ENCODE results near the gene ZDHHC5. TPM values are rescaled to one million over a fixed set of nuclear protein-coding genes. Genes with fewer than 3 reads are reported as not detected.

ZDHHC5 gene
- total and polyA plus RNA-seq, 2 of the 13 experiments (the other 11 are each of a cell fraction or from before 2014, with no cell fraction given): 26.6 to 34.0 TPM

GRCh38 chr11:57741132-57742086 lies 73.5 kb downstream of the ZDHHC5 start, which contains the start of gene SELENOH (continued):
- no peak; the same call in 1 of the 2 replicates for TF ChIP-seq ZNF333 (CRISPR knock-in tag; IDR thresholded peaks at IDR 0.05; ENCODE audit: borderline replicate concordance)
- no peak for TF ChIP-seq SIX4 (CRISPR knock-in tag; IDR thresholded peaks at IDR 0.05)
- TF ChIP-seq ZFP36L1 (CRISPR knock-in tag; IDR thresholded peaks at IDR 0.05): peak; percentile 52; the same call in 1 of the 2 replicates
- no peak for TF ChIP-seq ZBTB8A (CRISPR knock-in tag; IDR thresholded peaks at IDR 0.05; ENCODE audit: borderline replicate concordance, low read depth)
- TF ChIP-seq, protein P1, sequence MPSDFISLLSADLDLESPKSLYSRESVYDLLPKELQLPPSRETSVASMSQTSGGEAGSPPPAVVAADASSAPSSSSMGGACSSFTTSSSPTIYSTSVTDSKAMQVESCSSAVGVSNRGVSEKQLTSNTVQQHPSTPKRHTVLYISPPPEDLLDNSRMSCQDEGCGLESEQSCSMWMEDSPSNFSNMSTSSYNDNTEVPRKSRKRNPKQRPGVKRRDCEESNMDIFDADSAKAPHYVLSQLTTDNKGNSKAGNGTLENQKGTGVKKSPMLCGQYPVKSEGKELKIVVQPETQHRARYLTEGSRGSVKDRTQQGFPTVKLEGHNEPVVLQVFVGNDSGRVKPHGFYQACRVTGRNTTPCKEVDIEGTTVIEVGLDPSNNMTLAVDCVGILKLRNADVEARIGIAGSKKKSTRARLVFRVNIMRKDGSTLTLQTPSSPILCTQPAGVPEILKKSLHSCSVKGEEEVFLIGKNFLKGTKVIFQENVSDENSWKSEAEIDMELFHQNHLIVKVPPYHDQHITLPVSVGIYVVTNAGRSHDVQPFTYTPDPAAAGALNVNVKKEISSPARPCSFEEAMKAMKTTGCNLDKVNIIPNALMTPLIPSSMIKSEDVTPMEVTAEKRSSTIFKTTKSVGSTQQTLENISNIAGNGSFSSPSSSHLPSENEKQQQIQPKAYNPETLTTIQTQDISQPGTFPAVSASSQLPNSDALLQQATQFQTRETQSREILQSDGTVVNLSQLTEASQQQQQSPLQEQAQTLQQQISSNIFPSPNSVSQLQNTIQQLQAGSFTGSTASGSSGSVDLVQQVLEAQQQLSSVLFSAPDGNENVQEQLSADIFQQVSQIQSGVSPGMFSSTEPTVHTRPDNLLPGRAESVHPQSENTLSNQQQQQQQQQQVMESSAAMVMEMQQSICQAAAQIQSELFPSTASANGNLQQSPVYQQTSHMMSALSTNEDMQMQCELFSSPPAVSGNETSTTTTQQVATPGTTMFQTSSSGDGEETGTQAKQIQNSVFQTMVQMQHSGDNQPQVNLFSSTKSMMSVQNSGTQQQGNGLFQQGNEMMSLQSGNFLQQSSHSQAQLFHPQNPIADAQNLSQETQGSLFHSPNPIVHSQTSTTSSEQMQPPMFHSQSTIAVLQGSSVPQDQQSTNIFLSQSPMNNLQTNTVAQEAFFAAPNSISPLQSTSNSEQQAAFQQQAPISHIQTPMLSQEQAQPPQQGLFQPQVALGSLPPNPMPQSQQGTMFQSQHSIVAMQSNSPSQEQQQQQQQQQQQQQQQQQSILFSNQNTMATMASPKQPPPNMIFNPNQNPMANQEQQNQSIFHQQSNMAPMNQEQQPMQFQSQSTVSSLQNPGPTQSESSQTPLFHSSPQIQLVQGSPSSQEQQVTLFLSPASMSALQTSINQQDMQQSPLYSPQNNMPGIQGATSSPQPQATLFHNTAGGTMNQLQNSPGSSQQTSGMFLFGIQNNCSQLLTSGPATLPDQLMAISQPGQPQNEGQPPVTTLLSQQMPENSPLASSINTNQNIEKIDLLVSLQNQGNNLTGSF (CRISPR knock-in tag; IDR thresholded peaks at IDR 0.05): no peak
- TF ChIP-seq ZNF768 (CRISPR knock-in tag; IDR thresholded peaks at IDR 0.05): peak; percentile 43; the same call in 1 of the 2 replicates
- TF ChIP-seq ZEB1 (IDR thresholded peaks at IDR 0.05; ENCODE audit: insufficient replicate concordance, low read depth): no peak
- peak; percentile 47; the same call in 1 of the 2 replicates for TF ChIP-seq SOX5 (CRISPR knock-in tag; IDR thresholded peaks at IDR 0.05; ENCODE audit: borderline replicate concordance)
- no peak; the same call in 1 of the 2 replicates for TF ChIP-seq ZBTB14 (CRISPR knock-in tag; IDR thresholded peaks at IDR 0.05)
- TF ChIP-seq CBFB (CRISPR knock-in tag; IDR thresholded peaks at IDR 0.05): peak; percentile 45; the same call in 1 of the 2 replicates
- TF ChIP-seq, protein P2, sequence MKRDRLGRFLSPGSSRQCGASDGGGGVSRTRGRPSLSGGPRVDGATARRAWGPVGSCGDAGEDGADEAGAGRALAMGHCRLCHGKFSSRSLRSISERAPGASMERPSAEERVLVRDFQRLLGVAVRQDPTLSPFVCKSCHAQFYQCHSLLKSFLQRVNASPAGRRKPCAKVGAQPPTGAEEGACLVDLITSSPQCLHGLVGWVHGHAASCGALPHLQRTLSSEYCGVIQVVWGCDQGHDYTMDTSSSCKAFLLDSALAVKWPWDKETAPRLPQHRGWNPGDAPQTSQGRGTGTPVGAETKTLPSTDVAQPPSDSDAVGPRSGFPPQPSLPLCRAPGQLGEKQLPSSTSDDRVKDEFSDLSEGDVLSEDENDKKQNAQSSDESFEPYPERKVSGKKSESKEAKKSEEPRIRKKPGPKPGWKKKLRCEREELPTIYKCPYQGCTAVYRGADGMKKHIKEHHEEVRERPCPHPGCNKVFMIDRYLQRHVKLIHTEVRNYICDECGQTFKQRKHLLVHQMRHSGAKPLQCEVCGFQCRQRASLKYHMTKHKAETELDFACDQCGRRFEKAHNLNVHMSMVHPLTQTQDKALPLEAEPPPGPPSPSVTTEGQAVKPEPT (CRISPR knock-in tag; IDR thresholded peaks at IDR 0.05; ENCODE audit: low read depth): no peak
- TF ChIP-seq, protein P3, sequence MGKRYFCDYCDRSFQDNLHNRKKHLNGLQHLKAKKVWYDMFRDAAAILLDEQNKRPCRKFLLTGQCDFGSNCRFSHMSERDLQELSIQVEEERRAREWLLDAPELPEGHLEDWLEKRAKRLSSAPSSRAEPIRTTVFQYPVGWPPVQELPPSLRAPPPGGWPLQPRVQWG (CRISPR knock-in tag; IDR thresholded peaks at IDR 0.05; ENCODE audit: borderline replicate concordance, low read depth): no peak
- TF ChIP-seq PTBP1 (IDR thresholded peaks at IDR 0.05; ENCODE audit: low read depth, low read length, poor library complexity, severe bottlenecking): no peak
- TF ChIP-seq SKI (IDR thresholded peaks at IDR 0.05; ENCODE audit: partially characterized antibody): no peak
- no peak for TF ChIP-seq ZNF468 (CRISPR knock-in tag; IDR thresholded peaks at IDR 0.05)
- no peak for TF ChIP-seq DNMT3B (CRISPR knock-in tag; conservative IDR thresholded peaks at IDR 0.05)
- no peak for TF ChIP-seq ZNF430 (CRISPR knock-in tag; IDR thresholded peaks at IDR 0.05)
- peak; percentile 74 for TF ChIP-seq ETV5 (CRISPR knock-in tag; IDR thresholded peaks at IDR 0.05; ENCODE audit: borderline replicate concordance)
